Caco-2 (cell line): Measurements from ENCODE around the gene ZNF382. TPM values are rescaled to one million over a fixed set of nuclear protein-coding genes. Genes with fewer than 3 reads are reported as not detected.

ENCODE experiments used
- BruUV-seq: library from RNA; stranded (reverse); fragments of 400-500 nt; replicated peaks from 2 replicates; lab custom pipeline; 2021; lab: Mats Ljungman, UMichigan
- CTCF ChIA-PET: fragments of 300-600 bp; sonication (Branson Sonifier 250); formaldehyde crosslinking; loops from one replicate; lab custom pipeline; 2022; ENCODE audit warnings: antibody characterized with exemption; lab: Charles Lee
- POLR2A ChIA-PET: fragments of 300-600 bp; sonication (Branson Sonifier 250); formaldehyde crosslinking; loops from one replicate; lab custom pipeline; 2022; ENCODE audit warnings: antibody characterized with exemption; lab: Charles Lee
- DNase-seq, 2 experiments: peaks; one replicate each; pipeline versions ENCODE4 v3.0.0 to v3.0.0-alpha.2; 2020 to 2022
- H3K27me3 ChIP-seq: replicated peaks from 2 replicates; pipeline ENCODE4 v1.6.0; 2011; ENCODE audit warnings: low read length; ENCODE audit not compliant: control insufficient read depth, insufficient read depth
- H3K36me3 ChIP-seq: 2 replicates; pipeline ENCODE4 v1.5.1; 2011; ENCODE audit warnings: low read length; ENCODE audit not compliant: control insufficient read depth, insufficient read depth
- H3K4me1 ChIP-seq: fragments of 250-450 bp; sonication (Bioruptor Pico); 2 replicates; pipeline ENCODE4 v1.5.1; 2020; ENCODE audit warnings: mild to moderate bottlenecking
- H3K4me3 ChIP-seq: 2 replicates; pipeline ENCODE4 v1.5.1; 2011; ENCODE audit warnings: low read depth, mild to moderate bottlenecking, control low read depth, low read length
- H3K9me3 ChIP-seq: fragments of 250-450 bp; sonication (Bioruptor Pico); 2 replicates; pipeline ENCODE4 v1.5.1; 2020; ENCODE audit warnings: mild to moderate bottlenecking, moderate library complexity
- H3K27ac Mint-ChIP-seq: one replicate; pipeline ENCODE4 v1.8.0; 2022; ENCODE audit warnings: mixed read lengths; ENCODE audit not compliant: unreplicated experiment
- H3K27me3 Mint-ChIP-seq: one replicate; pipeline ENCODE4 v1.8.0; 2022; ENCODE audit warnings: mixed read lengths; ENCODE audit not compliant: insufficient read depth, unreplicated experiment
- H3K36me3 Mint-ChIP-seq: one replicate; pipeline ENCODE4 v1.8.0; 2022; ENCODE audit warnings: mild to moderate bottlenecking, mixed read lengths; ENCODE audit not compliant: insufficient read depth, unreplicated experiment
- H3K4me1 Mint-ChIP-seq: one replicate; pipeline ENCODE4 v1.8.0; 2022; ENCODE audit warnings: low read depth, mixed read lengths; ENCODE audit not compliant: unreplicated experiment
- H3K4me3 Mint-ChIP-seq: one replicate; pipeline ENCODE4 v1.8.0; 2022; ENCODE audit warnings: mild to moderate bottlenecking, moderate library complexity, mixed read lengths; ENCODE audit not compliant: unreplicated experiment
- H3K9me3 Mint-ChIP-seq: one replicate; pipeline ENCODE4 v1.8.0; 2022; ENCODE audit warnings: mixed read lengths; ENCODE audit not compliant: unreplicated experiment
- intact Hi-C: fragments of 100-400 bp; cut with micrococcal nuclease; formaldehyde crosslinking; loops from one replicate; pipeline ENCODE4 v1.10.0; 2022; ENCODE audit not compliant: unreplicated experiment
- total RNA-seq: library from RNA; stranded (reverse); gene quantifications from 2 replicates; pipeline ENCODE4 v1.2.3, GENCODE V29; 2022
- TF ChIP-seq, protein P1 (sequence below), 2 experiments: fragments of 200-600 bp in 1 of 2; IDR thresholded peaks; 1 replicate in 1 of 2; 2 replicates in 1 of 2; pipeline versions ENCODE4 v1.5.1 to v1.8.0; 2011 to 2022; ENCODE audit warnings: antibody characterized with exemption in 1 of 2, control low read depth in 1 of 2, inconsistent platforms in 1 of 2, low read depth in 1 of 2, low read length in 1 of 2, mild to moderate bottlenecking in 1 of 2, moderate library complexity in 1 of 2; ENCODE audit not compliant: insufficient read depth in 1 of 2, severe bottlenecking in 1 of 2, unreplicated experiment in 1 of 2

ZNF382 gene
- total RNA-seq, 1 experiment from 2014 or later, result 0.50 TPM

DNA sequence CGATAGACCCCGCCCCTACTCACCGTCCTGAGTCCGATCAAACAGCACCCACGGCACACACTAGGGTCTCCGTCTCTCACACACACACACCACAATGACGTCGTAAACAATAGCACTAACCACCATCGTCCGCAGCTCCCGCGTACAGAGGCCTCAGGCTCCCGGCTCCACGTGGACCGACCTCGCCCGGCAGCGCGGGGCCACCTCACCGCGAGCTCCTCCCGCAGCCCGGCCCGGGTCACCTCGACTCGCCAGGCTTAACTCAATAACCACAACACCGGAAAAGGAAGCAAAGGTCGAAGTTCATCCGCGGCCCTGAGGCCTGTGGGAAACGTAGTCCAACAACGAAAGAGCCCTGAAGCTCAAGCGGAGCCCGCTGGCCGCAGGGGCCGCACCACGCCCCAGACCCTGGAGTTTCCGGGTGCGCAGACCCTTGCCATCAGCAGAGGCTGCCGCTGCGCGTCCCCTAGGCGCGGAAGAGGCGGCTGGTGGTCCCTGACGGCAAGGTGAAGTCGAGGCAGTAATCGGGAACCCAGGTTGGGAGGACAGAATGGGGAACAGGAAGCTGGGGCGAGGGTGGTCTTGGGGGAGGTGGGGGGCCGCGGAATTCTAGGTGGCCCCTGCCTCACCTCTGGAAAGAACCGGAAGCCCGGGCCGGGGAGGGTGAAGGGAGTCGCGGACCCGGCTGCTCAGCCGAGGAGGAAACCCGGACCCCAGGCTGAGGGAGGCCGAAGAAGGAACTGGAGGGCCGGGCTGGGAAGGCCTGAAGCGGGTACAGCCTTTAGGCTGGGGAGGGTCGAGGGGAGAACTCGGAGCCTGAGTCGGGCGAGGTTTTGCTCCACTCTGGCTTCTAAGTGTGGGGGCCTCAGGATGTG, 31.9 kb upstream of the ZNF382 start, which contains the start of gene ZNF529:
Gene ZNF529 (minus strand): TSS at position 273 of the 875 bp plus-strand sequence. CDS start 946 bp downstream, outside the sequence.
- DNase-seq, result peak; percentile 95
- ChIA-PET CTCF (interaction anchor here (1.1 kb wide), 1 partner anchor 445 kb away, joined by 3 read pairs; no protein-coding TSS in a partner anchor), POLR2A (interaction anchor here (0.8 to 1.9 kb wide), 9 partner anchors 33 to 358 kb away, joined by 3 to 28 read pairs (median 3); partner anchors contain the start of genes ZNF146, ZNF260, ZNF461 and ZNF566)
- no peaks in the 10 kb centered on the region for H3K27me3 Mint-ChIP-seq
- H3K36me3 Mint-ChIP-seq, result peaks cover 71% of the 10 kb centered on the region
- intact Hi-C loops, result loop anchor here (1.0 to 10.0 kb wide), 6 partner anchors 45 to 361 kb away; partner anchors contain the start of genes ZNF260, ZNF461, ZNF565 and ZNF566
- H3K9me3 ChIP-seq, result peaks cover 5% of the 10 kb centered on the region
- H3K27ac Mint-ChIP-seq, result peak within 1 kb of the TSS; percentile 93
- H3K36me3 ChIP-seq, result peaks cover 5% of the 10 kb centered on the region
- H3K4me3 ChIP-seq, result peak within 1 kb of the TSS; percentile 74
- H3K4me3 Mint-ChIP-seq, result peak within 1 kb of the TSS; percentile 87
- H3K27me3 ChIP-seq, result no peaks in the 10 kb centered on the region
- TF ChIP-seq, protein P1, sequence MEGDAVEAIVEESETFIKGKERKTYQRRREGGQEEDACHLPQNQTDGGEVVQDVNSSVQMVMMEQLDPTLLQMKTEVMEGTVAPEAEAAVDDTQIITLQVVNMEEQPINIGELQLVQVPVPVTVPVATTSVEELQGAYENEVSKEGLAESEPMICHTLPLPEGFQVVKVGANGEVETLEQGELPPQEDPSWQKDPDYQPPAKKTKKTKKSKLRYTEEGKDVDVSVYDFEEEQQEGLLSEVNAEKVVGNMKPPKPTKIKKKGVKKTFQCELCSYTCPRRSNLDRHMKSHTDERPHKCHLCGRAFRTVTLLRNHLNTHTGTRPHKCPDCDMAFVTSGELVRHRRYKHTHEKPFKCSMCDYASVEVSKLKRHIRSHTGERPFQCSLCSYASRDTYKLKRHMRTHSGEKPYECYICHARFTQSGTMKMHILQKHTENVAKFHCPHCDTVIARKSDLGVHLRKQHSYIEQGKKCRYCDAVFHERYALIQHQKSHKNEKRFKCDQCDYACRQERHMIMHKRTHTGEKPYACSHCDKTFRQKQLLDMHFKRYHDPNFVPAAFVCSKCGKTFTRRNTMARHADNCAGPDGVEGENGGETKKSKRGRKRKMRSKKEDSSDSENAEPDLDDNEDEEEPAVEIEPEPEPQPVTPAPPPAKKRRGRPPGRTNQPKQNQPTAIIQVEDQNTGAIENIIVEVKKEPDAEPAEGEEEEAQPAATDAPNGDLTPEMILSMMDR (IDR thresholded peaks at IDR 0.05; ENCODE audit: insufficient read depth in 1 of 2, low read depth in 1 of 2, low read length in 1 of 2, severe bottlenecking in 1 of 2, unreplicated experiment in 1 of 2), result peak in 1 of 2 experiments; percentile 7
- H3K4me1 ChIP-seq, result 0 out of 2 replicates have a peak, but pooled peaks cover 6% of the 10 kb centered on the region
- H3K9me3 Mint-ChIP-seq, result peaks cover 10% of the 10 kb centered on the region
- no TSS peak for BruUV-seq
- H3K4me1 Mint-ChIP-seq, result peaks cover 25% of the 10 kb centered on the region

- peak overlapping the region; percentile 93 for H3K27ac Mint-ChIP-seq
- TSS peak; percentile 49 for BruUV-seq
These were observed 31.0 kb upstream of the ZNF382 start for GRCh38 chr19:36573895-36574720.

More at GRCh38 chr19:36573895-36574720, 31.0 kb upstream of the ZNF382 start:
- TF ChIP-seq, protein P1 (IDR thresholded peaks at IDR 0.05; ENCODE audit: insufficient read depth in 1 of 2, low read depth in 1 of 2, low read length in 1 of 2, severe bottlenecking in 1 of 2, unreplicated experiment in 1 of 2), result no peak
- Histone ChIP-seq H3K9me3 (peaks cover 7% of the 10 kb centered on the region), H3K36me3 (peaks cover 7% of the 10 kb centered on the region), H3K27me3 (no peaks in the 10 kb centered on the region), H3K4me3 (peak overlapping the region; percentile 74), H3K4me1 (0 out of 2 replicates have a peak, but pooled peaks cover 6% of the 10 kb centered on the region)
- intact Hi-C loops, result loop anchor here (1.0 to 10.0 kb wide), 6 partner anchors 46 to 362 kb away; partner anchors contain the start of genes ZNF260, ZNF461, ZNF565 and ZNF566
- peak in 1 of 2 experiments; percentile 2 for DNase-seq
- peaks cover 10% of the 10 kb centered on the region for H3K9me3 Mint-ChIP-seq
- H3K4me3 Mint-ChIP-seq, result peak overlapping the region; percentile 87
- peaks cover 78% of the 10 kb centered on the region for H3K36me3 Mint-ChIP-seq
- no peaks in the 10 kb centered on the region for H3K27me3 Mint-ChIP-seq
- POLR2A ChIA-PET, result interaction anchor here (0.9 to 1.9 kb wide), 4 partner anchors 34 to 359 kb away, joined by 3 to 28 read pairs (median 8); partner anchors contain the start of genes ZNF146, ZNF260 and ZNF566
- CTCF ChIA-PET, result no interaction called here
- H3K4me1 Mint-ChIP-seq, result peaks cover 25% of the 10 kb centered on the region
